ENCODE measurements around the gene C6orf47. TPM values are rescaled to one million over a fixed set of nuclear protein-coding genes. Genes with fewer than 3 reads are reported as not detected.

The C6orf47 gene
- total and polyA plus RNA-seq, 10 of the 15 experiments (the other 5 are each of a cell fraction or from before 2014, with no cell fraction given): 0.16 to 20.4 (median 17.3) TPM; not detected in 1

DNA sequence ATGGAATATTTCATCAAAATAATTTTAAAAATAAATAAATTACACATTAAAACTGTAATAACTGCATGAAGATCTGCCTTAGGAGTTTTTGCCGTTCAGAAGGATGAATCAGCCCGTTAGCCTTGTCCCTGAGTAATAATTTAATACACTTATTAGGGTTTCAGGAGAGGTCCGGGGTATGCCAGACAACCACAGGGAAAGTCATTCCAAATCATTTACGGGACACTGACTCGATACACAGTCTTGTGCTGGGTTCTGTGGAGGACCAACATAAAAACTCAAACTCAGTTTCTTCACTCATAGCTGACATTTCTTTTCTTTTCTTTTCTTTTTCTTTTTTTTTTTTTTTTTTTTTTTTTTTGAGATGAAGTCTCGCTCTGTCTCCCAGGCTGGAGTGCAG lies 45.4 kb upstream of the C6orf47 start (continued):
- TF ChIP-seq SIN3A (IDR thresholded peaks at IDR 0.05; ENCODE audit: low read depth, low read length) (no peak), KLF5 (IDR thresholded peaks at IDR 0.05; ENCODE audit: partially characterized antibody) (no peak), NFXL1 (IDR thresholded peaks at IDR 0.05; ENCODE audit: borderline replicate concordance) (no peak), ZNF274 (IDR thresholded peaks at IDR 0.05; ENCODE audit: insufficient read depth, insufficient read length) (no peak), ASH2L (IDR thresholded peaks at IDR 0.05; ENCODE audit: borderline replicate concordance, low read depth) (no peak)

DNA sequence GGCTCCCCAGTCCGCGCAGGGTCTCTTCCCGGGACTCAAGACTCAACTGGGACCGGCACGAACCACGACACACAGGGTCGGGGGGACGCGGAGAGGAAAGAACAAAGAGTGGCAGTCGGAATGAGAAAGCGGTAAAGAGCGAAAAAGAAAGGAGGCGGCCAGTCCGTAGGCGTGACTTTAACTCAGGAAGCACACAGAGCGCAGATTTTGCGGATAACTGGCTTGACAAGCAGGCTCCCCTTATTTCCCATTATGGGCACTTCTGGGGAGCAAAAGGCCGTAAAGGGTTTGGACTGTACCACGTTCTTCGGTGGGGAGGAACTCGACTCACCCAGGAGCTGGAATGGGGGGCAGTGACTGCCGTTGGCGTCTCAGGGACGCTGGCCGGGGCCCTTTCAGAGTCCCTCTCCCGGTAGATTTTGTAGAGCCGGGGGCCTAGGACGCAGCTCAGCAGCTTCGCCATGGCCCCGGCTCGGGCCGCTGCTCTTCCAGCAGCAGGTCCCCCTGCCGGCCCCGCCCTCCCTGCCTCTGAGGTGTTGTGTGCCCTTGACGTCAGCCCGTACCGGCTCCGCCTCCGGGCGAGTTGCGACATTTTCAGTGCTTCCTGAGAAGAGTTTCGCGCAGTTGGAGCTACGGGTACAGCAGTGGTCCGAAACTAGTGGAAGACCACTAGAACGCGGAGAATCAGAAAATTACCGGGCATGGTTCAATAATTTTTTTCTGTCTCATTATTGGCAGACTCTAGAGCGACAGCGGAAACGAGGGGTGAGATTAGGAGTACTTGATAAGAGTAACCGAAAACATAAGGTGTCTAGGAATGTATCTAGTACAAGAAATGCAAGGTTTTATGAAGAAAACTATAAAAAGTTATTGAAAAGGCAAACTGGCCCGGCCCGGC lies 42.5 kb upstream of the C6orf47 start, which contains the start of gene ABHD16A:
TSS of gene ABHD16A (minus strand) at position 506 of the 898 bp plus-strand sequence. CDS start at position 463, 43 bp downstream.
- peak; percentile 96 for ATAC-seq
- in situ Hi-C loops (cut with MboI) (no loop called here), intact Hi-C loops (cut with micrococcal nuclease; ENCODE audit: unreplicated experiment) (loop anchor here (2.0 kb wide), 1 partner anchor 36 kb away; no protein-coding TSS in a partner anchor)
- H3K79me2 ChIP-seq (ENCODE audit: control insufficient read depth, insufficient read depth, low read length): peaks cover 17% of the 10 kb centered on the region
- H3K4me3 ChIP-seq: peak within 1 kb of the TSS; percentile 96
- POLR2A ChIA-PET: interaction anchor here (0.6 to 3.2 kb wide), 20 partner anchors 8 to 199 kb away, joined by 3 to 23 read pairs (median 3); partner anchors contain the start of genes CLIC1, DDX39B, EHMT2 and GPANK1
- RAD21 ChIA-PET (ENCODE audit: unreplicated experiment): interaction anchor here (0.7 to 1.7 kb wide), 11 partner anchors 28 to 162 kb away, joined by 3 to 8 read pairs (median 4); partner anchors contain the start of genes CLIC1, MSH5 and NEU1
- WGBS (ENCODE audit: insufficient coverage, insufficient replicate concordance, low lambda C conversion rate, missing lambda C conversion rate): 1% methylated on average over 54 of the region's 54 CpGs
- H3K4me1 ChIP-seq (ENCODE audit: control insufficient read depth, insufficient read depth, low read length): peaks cover 9% of the 10 kb centered on the region; the same call in 1 of the 2 replicates
- H3K9ac ChIP-seq (ENCODE audit: control insufficient read depth, insufficient read depth, low read length): peak within 1 kb of the TSS; percentile 69
- H3K27ac ChIP-seq (ENCODE audit: control insufficient read depth, insufficient read depth): peak within 1 kb of the TSS; percentile 91
- FAIRE-seq: peak; percentile 95
- H2AFZ ChIP-seq (ENCODE audit: control insufficient read depth, low read depth, low read length): peak within 1 kb of the TSS; percentile 57
- no peaks in the 10 kb centered on the region for H3K27me3 ChIP-seq (replicated peaks in 1 of 2; ENCODE audit: control insufficient read depth in 2 of 2, insufficient read depth in 2 of 2, low read length in 1 of 2)
- no TSS peak for BruUV-seq (replicated peaks)
- H4K20me1 ChIP-seq (ENCODE audit: control insufficient read depth, insufficient read depth): no peaks in the 10 kb centered on the region
- H3K4me2 ChIP-seq (ENCODE audit: control insufficient read depth, insufficient read depth): peak within 1 kb of the TSS; percentile 81
- CTCF ChIA-PET: interaction anchor here (0.5 to 1.6 kb wide), 11 partner anchors 9 to 220 kb away, joined by 3 to 10 read pairs (median 4); partner anchors contain the start of gene MSH5
- H3K36me3 ChIP-seq (ENCODE audit: control insufficient read depth in 2 of 2, insufficient read depth in 2 of 2, low read length in 1 of 2): peaks cover 0 to 2% of the 10 kb centered on the region in 2 experiments; a peak in 2 of 4 replicates
- SMC1A ChIA-PET (ENCODE audit: uncharacterized antibody, unreplicated experiment): interaction anchor here (0.6 to 3.1 kb wide), 9 partner anchors 26 to 162 kb away, joined by 3 to 18 read pairs (median 3); partner anchors contain the start of genes CLIC1, DDX39B, HSPA1B and LY6G5B
- peak; percentile 95 for DNase-seq (ENCODE audit: low read depth, low spot score)
- no peaks in the 10 kb centered on the region for H3K9me3 ChIP-seq (replicated peaks; ENCODE audit: control insufficient read depth, insufficient read depth, low read length)
- no peak for TF ChIP-seq NR2C2 (IDR thresholded peaks at IDR 0.05; ENCODE audit: borderline replicate concordance, control insufficient read depth, insufficient read length, low read depth)
- TF ChIP-seq HCFC1 (IDR thresholded peaks at IDR 0.05; ENCODE audit: low read length): peak; percentile 62
- no peak for TF ChIP-seq CBX3 (IDR thresholded peaks at IDR 0.05; ENCODE audit: borderline replicate concordance, low read depth)
- TF ChIP-seq SPI1 (IDR thresholded peaks at IDR 0.05; ENCODE audit: borderline replicate concordance, insufficient read depth, low read depth, low read length): no peak
- TF ChIP-seq EZH2 (IDR thresholded peaks at IDR 0.05; ENCODE audit: borderline replicate concordance, control insufficient read depth, low read depth, low read length): no peak
- no peak for TF ChIP-seq TCF3 (IDR thresholded peaks at IDR 0.05; ENCODE audit: borderline replicate concordance, insufficient read depth, low read depth, low read length)
- TF ChIP-seq FOXK2 (IDR thresholded peaks at IDR 0.05): peak; percentile 97
- TF ChIP-seq, protein P1, sequence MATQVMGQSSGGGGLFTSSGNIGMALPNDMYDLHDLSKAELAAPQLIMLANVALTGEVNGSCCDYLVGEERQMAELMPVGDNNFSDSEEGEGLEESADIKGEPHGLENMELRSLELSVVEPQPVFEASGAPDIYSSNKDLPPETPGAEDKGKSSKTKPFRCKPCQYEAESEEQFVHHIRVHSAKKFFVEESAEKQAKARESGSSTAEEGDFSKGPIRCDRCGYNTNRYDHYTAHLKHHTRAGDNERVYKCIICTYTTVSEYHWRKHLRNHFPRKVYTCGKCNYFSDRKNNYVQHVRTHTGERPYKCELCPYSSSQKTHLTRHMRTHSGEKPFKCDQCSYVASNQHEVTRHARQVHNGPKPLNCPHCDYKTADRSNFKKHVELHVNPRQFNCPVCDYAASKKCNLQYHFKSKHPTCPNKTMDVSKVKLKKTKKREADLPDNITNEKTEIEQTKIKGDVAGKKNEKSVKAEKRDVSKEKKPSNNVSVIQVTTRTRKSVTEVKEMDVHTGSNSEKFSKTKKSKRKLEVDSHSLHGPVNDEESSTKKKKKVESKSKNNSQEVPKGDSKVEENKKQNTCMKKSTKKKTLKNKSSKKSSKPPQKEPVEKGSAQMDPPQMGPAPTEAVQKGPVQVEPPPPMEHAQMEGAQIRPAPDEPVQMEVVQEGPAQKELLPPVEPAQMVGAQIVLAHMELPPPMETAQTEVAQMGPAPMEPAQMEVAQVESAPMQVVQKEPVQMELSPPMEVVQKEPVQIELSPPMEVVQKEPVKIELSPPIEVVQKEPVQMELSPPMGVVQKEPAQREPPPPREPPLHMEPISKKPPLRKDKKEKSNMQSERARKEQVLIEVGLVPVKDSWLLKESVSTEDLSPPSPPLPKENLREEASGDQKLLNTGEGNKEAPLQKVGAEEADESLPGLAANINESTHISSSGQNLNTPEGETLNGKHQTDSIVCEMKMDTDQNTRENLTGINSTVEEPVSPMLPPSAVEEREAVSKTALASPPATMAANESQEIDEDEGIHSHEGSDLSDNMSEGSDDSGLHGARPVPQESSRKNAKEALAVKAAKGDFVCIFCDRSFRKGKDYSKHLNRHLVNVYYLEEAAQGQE (IDR thresholded peaks at IDR 0.05; ENCODE audit: low read depth, low read length): no peak
- TF ChIP-seq FOS (IDR thresholded peaks at IDR 0.05; ENCODE audit: borderline replicate concordance, extremely low read depth, insufficient read length): no peak
- TF ChIP-seq BCL3 (IDR thresholded peaks at IDR 0.05; ENCODE audit: borderline replicate concordance, insufficient read depth, low read depth, low read length, poor library complexity, severe bottlenecking): no peak
- peak; percentile 100 for TF ChIP-seq MXI1 (IDR thresholded peaks at IDR 0.05; ENCODE audit: low read depth, low read length)
